Natural killer cell (primary cell): Measurements from ENCODE around the gene LBX2. TPM values are rescaled to one million over a fixed set of nuclear protein-coding genes. Genes with fewer than 3 reads are reported as not detected.

Experiments
- ATAC-seq, 3 donors: fragments of 150-1000 bp in 2 of 3; fragments of 200-7000 bp in 1 of 3; cut with Tn5 transposase; 1 replicate in 1 of 3; 2 replicates in 2 of 3; pipeline ENCODE4 v1.10.0; 2021; ENCODE audit warnings: mild to moderate bottlenecking in 2 of 3, moderate library complexity in 2 of 3
- DNase-seq, 2 donors: peaks; one replicate each; pipeline versions ENCODE4 v3.0.0 to v3.0.0-alpha.2; 2013 to 2021; ENCODE audit warnings: mixed read lengths in 1 of 2
- H3K27ac ChIP-seq: one replicate; pipeline ENCODE4 v1.5.1; 2013; ENCODE audit warnings: mild to moderate bottlenecking, low read length
- H3K27me3 ChIP-seq: one replicate; pipeline ENCODE4 v1.6.1; 2013; ENCODE audit warnings: low read length; ENCODE audit not compliant: control insufficient read depth, insufficient read depth
- H3K36me3 ChIP-seq: one replicate; pipeline ENCODE4 v1.6.1; 2013; ENCODE audit warnings: low read length; ENCODE audit not compliant: control insufficient read depth, insufficient read depth
- H3K4me1 ChIP-seq: one replicate; pipeline ENCODE4 v1.6.1; 2013; ENCODE audit warnings: low read length; ENCODE audit not compliant: control insufficient read depth, insufficient read depth
- H3K4me3 ChIP-seq: one replicate; pipeline ENCODE4 v1.5.1; 2013; ENCODE audit warnings: low read length
- H3K9me3 ChIP-seq: one replicate; pipeline ENCODE4 v1.6.1; 2013; ENCODE audit warnings: low read length; ENCODE audit not compliant: control insufficient read depth, insufficient read depth
- H3K27ac Mint-ChIP-seq, 2 donors: one replicate each; pipeline ENCODE4 v1.8.0; 2022; ENCODE audit warnings: mild to moderate bottlenecking in 2 of 2, mixed read lengths in 2 of 2, moderate library complexity in 1 of 2
- H3K27me3 Mint-ChIP-seq, 2 donors: one replicate each; pipeline ENCODE4 v1.8.0; 2022; ENCODE audit warnings: low read depth in 2 of 2, mixed read lengths in 2 of 2
- H3K36me3 Mint-ChIP-seq: one replicate; pipeline ENCODE4 v1.8.0; 2022; ENCODE audit warnings: mixed read lengths
- H3K4me1 Mint-ChIP-seq, 2 donors: one replicate each; pipeline ENCODE4 v1.8.0; 2022; ENCODE audit warnings: mixed read lengths in 2 of 2
- H3K4me3 Mint-ChIP-seq: one replicate; pipeline ENCODE4 v1.8.0; 2022; ENCODE audit warnings: mild to moderate bottlenecking, moderate library complexity, mixed read lengths
- H3K9me3 Mint-ChIP-seq, 2 donors: one replicate each; pipeline ENCODE4 v1.8.0; 2022; ENCODE audit warnings: mixed read lengths in 2 of 2
- WGBS: methylation state at CpG from one replicate; pipeline ENCODE4 v1.1.7; 2013; ENCODE audit warnings: missing lambda C conversion rate; ENCODE audit not compliant: insufficient coverage; 5-methylcytosine and 5-hydroxymethylcytosine counted together
- intact Hi-C: fragments of 100-400 bp; cut with micrococcal nuclease; formaldehyde crosslinking; loops from one replicate; pipeline ENCODE4 v1.14.2; 2022
- total RNA-seq, 4 donors: library from RNA; stranded (reverse); fragments of 120-200 nt in 1 of 4; gene quantifications; one replicate each; pipeline versions ENCODE4 v1.2.3 to v1.2.4, GENCODE V29; 2013 to 2022
- TF ChIP-seq, protein P1 (sequence below): fragments of 200-600 bp; IDR thresholded peaks from one replicate; pipeline ENCODE4 v1.8.0; 2022; ENCODE audit warnings: antibody characterized with exemption

LBX2 gene
- total RNA-seq, 3 donors from 2014 or later (not counting 1 experiment from before 2014, with no cell fraction given): 1.7 to 1.9 (median 1.8) TPM

DNA sequence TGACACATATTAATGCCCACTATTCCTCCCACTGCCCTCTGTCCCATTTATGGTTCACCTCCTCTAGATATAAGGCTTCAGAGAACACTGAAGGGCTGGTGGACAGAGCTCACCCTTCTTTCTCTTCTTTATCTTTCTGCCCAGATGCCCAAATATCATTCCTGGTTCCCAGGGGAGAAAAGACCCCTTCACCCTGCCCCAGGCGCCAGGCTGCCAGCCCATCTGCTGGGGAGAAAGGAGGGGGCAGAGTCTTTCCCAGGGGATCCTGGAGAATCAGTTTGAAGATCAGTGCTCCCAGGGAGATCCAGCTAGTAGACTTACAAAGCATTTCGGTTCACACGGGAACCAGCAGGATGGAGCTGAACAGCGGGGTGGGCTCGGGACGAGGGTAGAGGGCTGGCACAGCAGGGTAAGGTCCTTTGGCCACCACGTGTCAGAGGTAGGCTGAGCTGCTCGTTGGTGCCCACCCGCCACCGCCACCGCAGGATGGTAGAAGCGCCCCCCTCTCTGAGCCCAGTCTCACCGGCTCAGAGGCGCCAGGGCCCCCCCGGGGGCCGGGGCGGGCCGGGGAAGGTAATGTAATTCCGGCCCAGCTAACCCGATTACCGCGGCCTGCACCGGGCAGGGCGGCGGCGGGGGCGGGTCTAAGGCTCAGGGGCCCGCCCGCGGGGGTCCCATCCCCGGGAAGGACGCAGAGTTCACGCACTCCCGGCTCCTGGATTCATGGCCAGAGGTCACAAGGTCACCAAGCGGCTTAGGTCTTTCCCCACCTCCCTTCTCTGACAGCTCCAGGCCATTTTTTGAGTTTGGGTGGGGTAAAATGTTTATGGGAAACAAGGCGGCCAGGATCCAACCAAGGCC lies 13.6 kb upstream of the LBX2 start:
- no peak for ATAC-seq
- TF ChIP-seq, protein P1, sequence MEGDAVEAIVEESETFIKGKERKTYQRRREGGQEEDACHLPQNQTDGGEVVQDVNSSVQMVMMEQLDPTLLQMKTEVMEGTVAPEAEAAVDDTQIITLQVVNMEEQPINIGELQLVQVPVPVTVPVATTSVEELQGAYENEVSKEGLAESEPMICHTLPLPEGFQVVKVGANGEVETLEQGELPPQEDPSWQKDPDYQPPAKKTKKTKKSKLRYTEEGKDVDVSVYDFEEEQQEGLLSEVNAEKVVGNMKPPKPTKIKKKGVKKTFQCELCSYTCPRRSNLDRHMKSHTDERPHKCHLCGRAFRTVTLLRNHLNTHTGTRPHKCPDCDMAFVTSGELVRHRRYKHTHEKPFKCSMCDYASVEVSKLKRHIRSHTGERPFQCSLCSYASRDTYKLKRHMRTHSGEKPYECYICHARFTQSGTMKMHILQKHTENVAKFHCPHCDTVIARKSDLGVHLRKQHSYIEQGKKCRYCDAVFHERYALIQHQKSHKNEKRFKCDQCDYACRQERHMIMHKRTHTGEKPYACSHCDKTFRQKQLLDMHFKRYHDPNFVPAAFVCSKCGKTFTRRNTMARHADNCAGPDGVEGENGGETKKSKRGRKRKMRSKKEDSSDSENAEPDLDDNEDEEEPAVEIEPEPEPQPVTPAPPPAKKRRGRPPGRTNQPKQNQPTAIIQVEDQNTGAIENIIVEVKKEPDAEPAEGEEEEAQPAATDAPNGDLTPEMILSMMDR: no peak
- H3K4me3 Mint-ChIP-seq: no peak overlapping the region
- H3K4me1 Mint-ChIP-seq: peaks cover 18 to 27% of the 10 kb centered on the region in 2 donors
- no peaks in the 10 kb centered on the region for H3K9me3 ChIP-seq
- WGBS: 9% methylated on average over 35 of the region's 36 CpGs
- no peaks in the 10 kb centered on the region for H3K9me3 Mint-ChIP-seq
- H3K4me1 ChIP-seq: peaks cover 36% of the 10 kb centered on the region
- H3K27me3 Mint-ChIP-seq: peaks cover 51 to 71% of the 10 kb centered on the region in 2 donors
- DNase-seq: no peak
- H3K27me3 ChIP-seq: peaks cover 57% of the 10 kb centered on the region
- no peak overlapping the region for H3K27ac ChIP-seq
- no peaks in the 10 kb centered on the region for H3K36me3 ChIP-seq
- H3K4me3 ChIP-seq: no peak overlapping the region
- H3K36me3 Mint-ChIP-seq: no peaks in the 10 kb centered on the region
- intact Hi-C loops: no loop called here
- H3K27ac Mint-ChIP-seq: peak overlapping the region in 1 of 2 donors; percentile 36

DNA sequence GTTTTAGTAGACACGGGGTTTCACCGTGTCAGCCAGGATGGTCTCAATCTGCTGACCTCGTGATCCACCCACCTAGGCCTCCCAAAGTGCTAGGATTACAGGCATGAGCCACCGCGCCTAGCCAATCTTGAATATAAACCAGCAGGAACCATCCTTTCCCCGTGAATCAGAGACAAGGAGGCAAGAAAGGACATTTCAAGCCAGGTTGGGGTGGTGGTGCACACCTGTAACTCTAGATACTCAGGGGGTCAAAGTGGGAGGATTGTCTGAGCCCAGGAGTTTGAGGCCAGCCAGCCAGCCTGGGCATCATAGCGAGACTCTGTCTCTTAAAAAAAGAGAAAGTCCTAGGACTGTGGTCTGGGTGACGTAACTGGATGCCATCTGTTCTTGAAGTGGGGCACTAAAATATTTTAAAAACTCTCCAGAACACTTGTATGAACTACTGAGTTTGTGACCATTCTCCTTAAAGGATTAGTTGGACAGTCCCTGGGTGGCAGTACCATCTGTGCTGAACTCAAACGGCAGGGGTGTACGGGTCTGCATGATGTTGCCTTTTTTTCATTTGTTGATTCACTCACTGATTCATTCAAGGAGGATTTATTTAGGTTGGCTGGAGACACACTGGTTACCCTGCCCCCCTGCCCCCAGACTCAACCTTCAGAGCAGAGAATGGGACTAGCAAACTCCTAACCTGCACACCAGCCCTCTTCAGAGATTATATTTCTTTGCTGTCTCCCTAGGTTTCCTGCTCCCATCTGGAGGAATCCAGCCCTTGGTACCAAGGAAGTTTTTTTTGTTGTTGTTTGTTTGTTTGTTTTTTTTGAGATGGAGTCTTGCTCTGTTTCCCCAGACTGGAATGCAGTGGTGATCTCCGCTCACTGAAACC lies 11.9 kb upstream of the LBX2 start:
- H3K4me1 ChIP-seq: peaks cover 43% of the 10 kb centered on the region
- H3K27me3 ChIP-seq: peaks cover 46% of the 10 kb centered on the region
- H3K9me3 ChIP-seq: no peaks in the 10 kb centered on the region
- Mint-ChIP-seq H3K4me3 (no peak overlapping the region), H3K27me3 (peaks cover 35 to 55% of the 10 kb centered on the region in 2 donors), H3K4me1 (peaks cover 30 to 34% of the 10 kb centered on the region in 2 donors), H3K36me3 (no peaks in the 10 kb centered on the region), H3K9me3 (no peaks in the 10 kb centered on the region), H3K27ac (no peak overlapping the region)
- H3K4me3 ChIP-seq: no peak overlapping the region
- H3K27ac ChIP-seq: no peak overlapping the region
- intact Hi-C loops: no loop called here
- DNase-seq (no peak), ATAC-seq (no peak)
- WGBS: 38% methylated on average over 11 of the region's 11 CpGs
- TF ChIP-seq, protein P1: no peak
- H3K36me3 ChIP-seq: no peaks in the 10 kb centered on the region

DNA sequence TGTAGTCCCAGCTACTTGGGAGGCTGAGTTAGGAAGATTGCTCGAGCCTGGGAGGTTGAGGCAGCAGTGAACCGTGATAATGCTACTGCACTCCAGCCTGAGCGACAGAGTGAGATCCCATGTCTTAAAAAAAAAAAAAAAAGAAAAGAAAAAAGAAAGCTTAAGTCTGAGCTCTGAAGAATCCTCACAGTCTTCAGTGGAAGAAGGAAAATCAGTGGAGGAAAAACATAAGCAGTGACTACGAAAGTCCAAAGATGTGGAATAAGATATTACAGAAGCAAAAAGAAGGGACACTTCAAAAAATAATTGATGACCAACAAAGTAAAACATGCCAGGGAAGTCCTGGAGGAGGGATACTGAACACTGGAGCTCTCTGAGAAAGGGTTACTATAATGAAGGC lies 10.9 kb upstream of the LBX2 start:
- no peak overlapping the region for H3K27ac Mint-ChIP-seq
- no peak overlapping the region for H3K27ac ChIP-seq
- intact Hi-C loops: no loop called here
- peaks cover 29 to 45% of the 10 kb centered on the region in 2 donors for H3K27me3 Mint-ChIP-seq
- DNase-seq (no peak), ATAC-seq (no peak)
- H3K36me3 Mint-ChIP-seq: no peaks in the 10 kb centered on the region
- TF ChIP-seq, protein P1: no peak
- H3K4me1 Mint-ChIP-seq: peaks cover 28 to 33% of the 10 kb centered on the region in 2 donors
- 85% methylated on average over 4 of the region's 4 CpGs for WGBS
- H3K4me3 ChIP-seq: no peak overlapping the region
- H3K27me3 ChIP-seq: peaks cover 39% of the 10 kb centered on the region
- H3K9me3 ChIP-seq: no peaks in the 10 kb centered on the region
- H3K4me3 Mint-ChIP-seq: no peak overlapping the region
- H3K9me3 Mint-ChIP-seq: no peaks in the 10 kb centered on the region
- H3K36me3 ChIP-seq: peaks cover 7% of the 10 kb centered on the region
- H3K4me1 ChIP-seq: peaks cover 44% of the 10 kb centered on the region
